Erythroblast (primary cell): ENCODE results near the gene PLIN4.
"Not testable (repeated sequence)": the region's sequence is repeated elsewhere in the genome, so short reads cannot be mapped to it uniquely, and the experiment has no call there.

Experiments used
- DNase-seq, 2 experiments: peaks; one replicate each; lab custom pipeline; 2025; lab: John Stamatoyannopoulos, UW
- GATA1 ChIP-seq: IDR thresholded peaks from 2 replicates; pipeline ENCODE4 v1.6.1; 2011; ENCODE audit warnings: low read depth, mild to moderate bottlenecking, control low read depth, low read length, moderate library complexity
- POLR2A ChIP-seq: IDR thresholded peaks from 2 replicates; pipeline ENCODE4 v1.6.1; 2011; ENCODE audit warnings: mild to moderate bottlenecking, low read length

PLIN4 gene

GRCh38 chr19:4553775-4554174 is 35.5 kb upstream of the PLIN4 start:
- no peak for DNase-seq
- TF ChIP-seq GATA1: no peak
- TF ChIP-seq POLR2A: no peak

- DNase-seq: no peak
- TF ChIP-seq POLR2A: no peak
- TF ChIP-seq GATA1: no peak
Measured at GRCh38 chr19:4553092-4553695, 34.9 kb upstream of the PLIN4 start.

- TF ChIP-seq POLR2A: no peak
- no peak for TF ChIP-seq GATA1
- no peak for DNase-seq
Measured at GRCh38 chr19:4552525-4552819, 34.2 kb upstream of the PLIN4 start.

GRCh38 chr19:4550479-4551050 is 32.3 kb upstream of the PLIN4 start:
- no peak for DNase-seq
- TF ChIP-seq GATA1 (no peak), POLR2A (no peak)

- no peak for TF ChIP-seq POLR2A
- TF ChIP-seq GATA1: no peak
- no peak for DNase-seq
Measured at GRCh38 chr19:4550018-4550417, 31.7 kb upstream of the PLIN4 start.

DNA sequence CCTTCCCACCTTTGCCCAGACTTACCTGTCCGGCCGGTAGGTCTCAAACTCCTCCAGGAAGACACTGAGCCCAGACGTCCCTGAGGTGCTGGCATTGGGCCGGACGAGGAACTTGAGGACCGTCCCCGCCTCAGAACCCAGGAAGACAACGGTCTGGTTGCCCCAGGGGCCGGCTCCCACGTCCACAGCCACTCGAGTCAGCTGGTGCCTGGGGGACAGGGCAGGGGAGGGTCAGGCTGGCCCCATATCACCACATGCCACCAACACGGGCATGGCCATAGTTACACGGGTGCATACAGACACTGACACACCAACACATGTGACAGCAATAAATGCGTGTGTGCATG is 29.9 kb upstream of the PLIN4 start:
- DNase-seq: no peak
- TF ChIP-seq POLR2A (no peak), GATA1 (no peak)

GRCh38 chr19:4547303-4548237 is 29.3 kb upstream of the PLIN4 start:
- TF ChIP-seq GATA1 (no peak), POLR2A (no peak)
- no peak for DNase-seq

- no peak for DNase-seq
- TF ChIP-seq GATA1 (no peak), POLR2A (no peak)
Measured at GRCh38 chr19:4543842-4544647, 25.8 kb upstream of the PLIN4 start.

DNA sequence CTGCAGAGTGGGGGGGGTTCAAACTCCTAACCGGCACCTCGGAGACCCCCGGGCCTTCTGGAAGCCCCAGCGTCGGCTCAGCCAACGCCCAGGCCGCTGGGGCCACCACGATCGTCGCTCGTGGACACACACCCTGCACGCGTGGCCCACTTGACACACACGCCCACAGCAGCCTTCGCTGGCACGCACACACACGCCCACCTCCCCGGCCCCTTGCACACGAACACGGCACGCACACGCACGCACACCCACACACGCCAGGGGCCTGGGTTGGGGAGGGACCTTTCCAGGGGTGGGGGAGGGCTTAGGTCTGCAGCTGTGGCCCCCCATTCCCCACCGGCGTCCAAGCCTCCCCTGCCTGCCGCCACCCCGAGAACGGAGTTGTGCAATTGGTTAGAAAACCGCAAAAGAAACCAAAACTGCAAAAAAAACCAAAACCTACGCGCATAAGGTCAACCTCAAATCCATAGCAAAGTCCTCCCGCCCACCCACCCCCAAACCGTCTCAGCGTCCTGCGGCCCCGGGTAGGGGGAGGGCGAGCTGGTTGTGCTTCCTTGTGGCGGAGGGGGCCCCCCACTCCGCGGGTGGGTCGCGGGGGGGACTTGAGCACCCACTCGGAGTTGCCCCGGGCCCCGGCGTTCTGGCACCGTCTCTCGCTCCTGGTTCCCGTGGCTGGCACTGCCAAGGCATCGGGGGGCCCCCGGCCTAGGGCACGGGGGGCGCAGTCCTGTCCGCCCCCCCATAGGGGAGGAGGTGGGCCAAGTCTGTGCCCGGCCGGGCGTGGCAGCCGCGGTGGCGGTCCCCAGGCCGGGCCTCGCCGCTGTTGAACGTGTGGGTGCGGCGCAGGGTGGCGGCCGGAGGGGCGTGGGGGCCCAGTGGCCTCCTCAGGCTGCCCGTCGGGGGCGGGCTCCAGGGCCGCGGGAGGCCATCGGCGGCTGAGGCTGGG is 24.9 kb upstream of the PLIN4 start:
- no peak for TF ChIP-seq POLR2A
- TF ChIP-seq GATA1: no peak
- DNase-seq: no peak

DNA sequence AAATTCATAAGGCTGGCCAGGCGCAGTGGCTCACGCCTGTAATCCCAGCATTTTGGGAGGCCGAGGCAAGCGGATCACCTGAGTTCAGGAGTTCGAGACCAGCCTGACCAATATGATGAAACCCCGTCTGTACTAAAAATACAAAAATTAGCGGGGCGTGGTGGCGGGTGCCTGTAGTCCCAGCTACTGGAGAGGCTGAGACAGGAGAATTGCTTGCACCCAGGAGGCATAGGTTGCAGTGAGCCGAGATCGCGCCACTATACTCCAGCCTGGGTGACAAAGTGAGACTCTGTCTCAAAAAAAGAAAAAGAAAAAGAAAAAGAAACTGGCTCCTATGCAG is 23.5 kb upstream of the PLIN4 start:
- DNase-seq: not testable (repeated sequence)

GRCh38 chr19:4541114-4541805 is 23.0 kb upstream of the PLIN4 start:
- DNase-seq: no peak

More at GRCh38 chr19:4541114-4541805, 23.0 kb upstream of the PLIN4 start:
- TF ChIP-seq POLR2A (no peak), GATA1 (no peak)
